NCI-H748 (cell line): ENCODE data around the gene HSD3B7.
A peak's percentile ranks its signal among the peaks of the same experiment; 100 is the strongest.
"Not testable (repeated sequence)": the region's sequence is repeated elsewhere in the genome, so short reads cannot be mapped to it uniquely, and the experiment has no call there.

Experiments
- DNase-seq: peaks from one replicate; lab custom pipeline; 2025; ENCODE audit not compliant: unreplicated experiment; lab: John Stamatoyannopoulos, UW

The HSD3B7 gene

DNA sequence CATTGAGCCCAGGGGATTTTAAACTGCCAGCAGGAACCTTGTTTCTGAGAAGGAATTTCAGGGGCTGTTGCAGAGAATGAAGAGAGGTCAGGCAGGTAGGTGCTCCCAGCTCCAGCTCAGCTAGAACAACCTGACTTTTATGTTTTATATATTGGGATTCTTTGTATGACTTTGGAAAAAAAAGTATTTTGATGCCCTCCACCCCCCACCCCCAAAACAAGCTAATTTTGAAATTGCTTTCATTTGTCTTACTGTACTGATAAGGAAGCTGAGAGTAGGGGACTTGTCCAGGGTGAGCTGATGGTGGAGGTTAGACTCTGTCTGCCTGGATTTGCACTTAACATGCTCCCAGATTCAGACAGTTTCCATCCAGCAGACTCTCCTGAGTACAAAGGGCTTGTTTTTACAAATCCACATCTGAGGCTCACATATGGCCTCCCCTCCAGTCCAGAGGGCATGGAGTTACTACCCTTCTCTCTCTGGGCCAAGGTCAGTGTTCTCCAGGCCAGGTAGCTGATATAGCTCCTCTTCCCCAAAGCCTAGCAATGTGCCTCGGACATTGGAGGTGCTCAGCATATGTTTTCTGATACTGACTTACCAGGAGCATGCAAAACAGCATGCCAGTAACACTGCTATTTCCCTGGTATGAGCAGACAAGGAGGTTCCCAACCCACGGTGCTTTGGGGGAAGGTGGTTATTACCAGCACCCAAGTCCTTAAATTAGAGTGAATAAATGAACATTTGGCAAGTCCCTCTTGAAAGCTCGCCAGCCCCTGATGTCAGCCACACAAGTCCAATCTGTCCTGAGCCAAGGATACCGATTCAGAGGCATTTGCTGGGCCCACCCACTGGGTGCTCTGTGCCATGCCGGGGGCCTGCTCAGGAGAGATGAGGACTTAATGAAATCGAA, 14.1 kb downstream of the HSD3B7 start:
- no peak for DNase-seq

- no peak for DNase-seq
Observed at GRCh38 chr16:31000671-31001382, 15.8 kb downstream of the HSD3B7 start.

- DNase-seq = no peak
Observed at GRCh38 chr16:31001507-31002249, 16.7 kb downstream of the HSD3B7 start.

DNA sequence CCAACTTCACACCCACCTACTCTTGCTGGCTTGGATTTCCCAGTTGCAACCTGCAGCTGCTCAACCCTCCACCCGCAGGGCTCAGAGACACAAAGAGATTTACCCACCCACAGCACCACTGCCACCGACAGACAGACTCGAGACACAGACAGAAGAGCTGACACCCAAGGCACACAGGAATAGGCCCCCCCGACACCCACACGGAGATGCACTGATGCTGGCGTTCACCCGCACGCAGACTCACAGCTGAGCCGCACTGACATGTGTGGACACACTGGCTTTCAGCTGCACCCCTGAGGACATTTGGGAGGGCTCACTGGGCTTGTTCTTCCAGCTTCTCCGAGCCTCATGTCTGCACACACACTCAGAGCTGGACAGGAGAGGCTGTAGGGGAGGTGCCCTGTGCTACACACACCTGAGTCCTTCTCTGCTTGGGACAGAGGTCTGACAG, 17.3 kb downstream of the HSD3B7 start:
- no peak for DNase-seq

DNA sequence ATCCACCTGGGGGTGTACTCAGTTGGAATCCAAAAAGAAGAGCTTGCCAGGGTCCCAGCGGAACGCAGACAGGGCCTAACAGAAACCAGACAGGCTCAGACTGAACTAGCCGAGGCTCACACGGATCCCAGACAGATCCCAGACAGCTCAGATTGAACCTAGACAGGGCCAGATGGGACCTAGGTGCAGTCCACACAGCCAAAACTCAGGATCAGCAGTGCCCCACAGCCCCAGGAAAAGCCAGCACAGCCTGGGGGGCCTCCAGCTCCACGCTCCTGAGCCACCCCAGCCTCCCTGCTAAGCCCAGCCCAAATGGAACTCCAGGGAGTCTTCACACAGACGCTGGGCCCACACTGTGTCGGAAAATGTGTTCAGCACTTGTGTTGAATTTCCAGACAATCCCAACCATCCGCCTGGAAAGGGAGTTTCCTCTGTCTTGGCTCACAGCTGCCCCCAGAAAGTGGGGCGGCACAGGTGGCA, 17.9 kb downstream of the HSD3B7 start:
- DNase-seq = no peak

DNA sequence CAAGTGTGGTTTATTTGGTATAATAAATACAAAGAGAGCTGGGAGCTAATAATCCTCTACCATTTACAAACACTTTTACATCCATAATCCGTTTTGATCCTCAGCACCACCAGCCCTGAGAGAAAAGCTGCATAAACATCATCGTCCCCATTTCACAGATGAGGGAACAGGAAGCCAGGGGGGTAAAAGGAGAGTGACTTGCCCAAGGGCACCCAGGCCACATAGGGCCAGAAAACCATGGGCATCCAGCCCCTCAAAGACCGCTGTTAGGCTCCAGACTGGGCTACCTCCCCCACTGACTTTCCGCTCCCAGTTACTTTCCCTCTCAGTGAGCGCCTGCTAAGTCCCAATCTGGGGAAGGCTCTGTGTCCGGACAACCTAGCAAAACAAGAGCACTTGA, 18.7 kb downstream of the HSD3B7 start:
- DNase-seq = no peak

- no peak for DNase-seq
Observed at GRCh38 chr16:31004658-31005057, 19.7 kb downstream of the HSD3B7 start.

DNA sequence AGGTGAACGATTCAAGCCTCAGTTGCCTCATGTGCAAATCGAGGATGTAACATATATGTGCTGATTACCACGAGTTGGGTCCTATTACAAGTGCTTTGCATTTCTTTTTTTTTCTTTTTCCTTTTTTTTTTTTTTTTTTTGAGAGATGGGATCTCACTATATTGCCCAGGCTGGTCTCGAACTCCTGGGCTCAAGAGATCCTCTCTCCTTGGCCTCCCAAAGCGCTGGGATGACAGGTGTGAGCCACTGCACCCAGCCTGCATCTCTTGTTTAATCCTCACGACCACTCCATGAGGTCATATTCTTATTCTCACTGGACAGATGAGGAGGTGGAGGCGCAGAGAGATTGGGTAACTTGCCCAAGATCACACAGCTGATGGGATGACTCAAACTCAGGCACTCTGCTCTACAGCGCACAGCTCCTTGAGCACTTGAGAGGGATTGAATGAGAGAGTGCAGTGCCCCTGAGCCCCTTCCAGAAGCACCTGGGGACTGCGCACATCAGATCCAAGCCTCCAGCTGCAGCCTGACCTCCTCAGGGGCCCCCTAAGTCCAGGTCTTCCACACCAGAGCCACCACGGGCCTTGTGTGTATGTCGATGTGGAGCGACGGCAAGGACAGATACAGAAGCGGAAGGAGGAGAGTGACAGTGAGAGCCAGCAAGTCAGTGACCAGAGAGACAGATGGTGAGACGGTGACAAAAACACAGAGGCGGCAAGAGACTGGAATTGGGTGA, 20.5 kb downstream of the HSD3B7 start:
- DNase-seq = no peak

- no peak for DNase-seq
Observed at GRCh38 chr16:31006086-31006385, 21.0 kb downstream of the HSD3B7 start.

DNA sequence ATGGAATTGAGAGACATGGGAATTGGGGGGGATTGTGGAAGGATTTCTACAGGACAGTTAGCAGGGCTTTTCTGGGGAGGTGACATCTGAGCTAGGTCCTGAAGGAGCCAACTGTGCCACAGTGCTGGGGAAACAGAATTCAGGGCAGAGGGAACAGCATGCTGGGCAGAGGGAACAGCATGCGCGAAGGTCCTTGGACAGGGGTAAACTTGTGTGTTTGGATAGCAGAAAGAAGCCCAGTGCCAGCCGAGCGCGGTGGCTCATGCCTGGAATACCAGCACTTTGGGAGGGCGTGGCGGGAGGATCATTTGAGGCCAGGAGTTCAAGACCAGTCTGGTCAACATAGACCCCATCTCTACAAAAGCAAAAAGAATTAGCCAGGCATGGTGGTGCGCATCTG, 21.6 kb downstream of the HSD3B7 start:
- DNase-seq = no peak

GRCh38 chr16:31007684-31008083, 22.7 kb downstream of the HSD3B7 start:
- DNase-seq = no peak

DNA sequence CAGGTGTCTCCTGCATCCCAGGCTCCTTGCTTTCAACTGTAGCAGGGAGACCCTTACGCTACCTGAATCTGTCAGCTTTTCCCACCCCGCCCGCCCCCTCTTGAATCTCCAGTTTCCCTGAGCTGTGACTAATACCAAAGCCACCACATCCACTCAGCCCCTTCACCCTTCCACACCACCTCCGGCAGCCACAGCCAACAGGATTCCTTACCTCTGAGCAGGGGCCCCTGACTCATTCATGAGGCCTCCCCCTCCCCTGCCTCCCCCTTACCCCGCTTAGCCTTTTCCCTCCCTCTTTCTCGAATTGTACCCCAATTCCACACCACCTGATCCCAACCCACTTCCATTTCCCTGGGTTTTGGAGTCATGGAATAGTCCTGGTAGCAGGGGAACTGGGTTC, 23.1 kb downstream of the HSD3B7 start:
- no peak for DNase-seq

DNA sequence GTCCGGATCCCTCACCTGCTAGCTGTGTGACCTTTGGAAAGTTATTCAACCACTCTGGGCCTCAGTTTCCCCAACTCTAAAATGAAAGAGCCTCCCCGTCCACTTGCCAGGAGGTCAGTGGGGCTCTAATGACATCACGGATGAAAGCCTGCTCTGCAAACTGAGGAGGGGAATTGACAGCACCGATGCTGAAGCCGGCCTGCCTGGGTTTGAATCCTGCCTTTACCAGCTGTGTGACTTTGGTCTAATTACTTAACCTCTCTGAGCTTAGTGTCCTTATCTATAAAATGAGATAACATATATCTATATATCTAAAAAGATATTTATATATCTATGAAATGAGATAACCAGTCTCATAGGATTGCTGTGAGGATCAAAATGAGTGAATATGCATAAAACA, 23.5 kb downstream of the HSD3B7 start:
- no peak for DNase-seq

DNA sequence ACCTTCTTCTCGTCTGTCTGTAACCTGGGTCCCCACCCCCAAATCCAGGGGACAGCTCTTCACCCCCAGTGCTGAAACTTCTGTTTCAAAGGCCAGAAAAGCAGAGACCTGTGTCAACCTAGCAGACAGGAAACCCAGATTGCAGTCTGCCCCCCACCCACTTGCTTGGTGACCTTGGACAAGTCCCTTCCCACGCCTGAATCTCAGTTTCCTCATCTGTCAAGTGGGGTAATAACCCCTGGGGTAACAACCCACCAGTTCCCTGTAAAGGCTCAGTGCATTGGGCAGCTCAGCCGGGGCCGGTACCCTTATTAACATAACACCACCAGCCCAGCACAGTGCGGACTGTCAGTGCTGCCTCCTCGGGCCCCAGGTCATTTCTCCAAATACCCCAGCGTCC, 24.1 kb downstream of the HSD3B7 start:
- DNase-seq = no peak

DNA sequence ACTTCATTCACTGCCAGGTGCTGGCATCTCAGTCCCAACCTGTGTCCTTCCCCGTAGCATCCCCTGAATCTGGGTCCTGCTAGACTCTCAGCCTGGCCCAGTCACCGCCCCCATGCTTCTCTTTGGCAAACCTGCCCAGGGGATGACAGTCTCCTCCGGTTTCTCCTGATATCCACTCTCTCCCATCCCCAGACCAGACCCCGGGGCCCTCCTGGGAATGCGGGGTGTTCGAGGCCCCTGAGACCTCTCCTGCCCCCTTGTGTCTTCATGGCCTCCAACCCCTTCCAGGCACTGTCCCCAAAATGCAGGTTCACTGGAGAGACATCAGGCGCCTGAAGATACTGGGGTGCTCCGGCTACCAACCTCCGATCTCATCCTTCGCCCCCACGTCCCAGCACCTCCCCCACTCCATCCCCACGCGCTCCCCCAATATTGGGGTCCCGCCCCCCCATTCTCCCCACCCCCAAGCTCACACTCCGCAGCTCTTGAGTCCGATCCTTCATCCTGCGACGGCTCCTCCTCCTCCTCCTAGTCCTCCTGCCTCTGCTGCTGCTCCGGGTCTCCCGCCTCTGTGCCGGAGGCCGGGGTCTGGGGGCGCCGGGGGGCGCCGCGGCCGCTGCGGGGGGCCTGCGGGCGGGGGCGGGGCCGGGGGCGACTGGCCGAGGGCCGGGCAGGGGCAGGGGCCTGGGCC, 25.0 kb downstream of the HSD3B7 start:
- no peak for DNase-seq

DNA sequence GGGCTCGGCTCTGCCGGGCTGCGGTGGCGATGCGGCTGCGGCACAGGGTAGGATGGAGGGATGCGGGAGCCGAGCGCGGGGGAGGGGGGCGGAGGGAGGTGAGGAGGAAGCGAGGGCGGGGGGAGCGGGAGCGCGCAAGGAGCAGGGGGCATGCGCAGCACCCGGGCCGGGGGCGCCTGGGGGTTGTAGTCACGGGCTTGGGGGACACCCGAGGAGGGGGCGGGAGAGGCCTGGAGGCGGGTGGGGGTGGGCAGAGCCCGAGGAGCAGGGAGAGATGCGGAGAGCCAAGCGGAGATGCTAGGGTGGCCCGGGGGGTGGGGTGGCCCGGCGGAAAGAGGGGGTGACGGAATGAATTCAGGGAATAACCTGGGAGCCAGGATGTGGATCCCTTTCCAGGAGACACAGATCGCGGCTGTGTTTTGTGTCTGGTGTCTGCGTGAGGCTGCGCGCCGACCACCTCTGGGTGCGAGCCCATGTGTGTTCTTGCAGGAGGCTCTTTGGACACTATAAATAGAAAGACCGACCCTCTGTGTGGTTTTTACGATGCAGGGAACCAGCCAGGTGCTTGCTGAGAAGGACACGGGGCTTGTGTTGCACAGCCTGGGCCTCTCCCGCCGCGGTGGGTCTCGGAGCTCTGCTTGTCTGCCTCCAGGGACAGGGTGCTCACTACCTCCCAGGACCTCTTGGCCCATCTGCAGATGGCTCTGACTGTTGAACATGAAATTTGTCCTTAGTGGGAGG, 25.7 kb downstream of the HSD3B7 start, which contains the start of gene STX1B:
TSS of gene STX1B (minus strand) at position 54 of the 741 bp plus-strand sequence. CDS start 242 bp downstream, outside the sequence.
- peak; percentile 65 for DNase-seq

- not testable (repeated sequence) for DNase-seq
Observed at GRCh38 chr16:31011815-31012214, 26.8 kb downstream of the HSD3B7 start.

DNA sequence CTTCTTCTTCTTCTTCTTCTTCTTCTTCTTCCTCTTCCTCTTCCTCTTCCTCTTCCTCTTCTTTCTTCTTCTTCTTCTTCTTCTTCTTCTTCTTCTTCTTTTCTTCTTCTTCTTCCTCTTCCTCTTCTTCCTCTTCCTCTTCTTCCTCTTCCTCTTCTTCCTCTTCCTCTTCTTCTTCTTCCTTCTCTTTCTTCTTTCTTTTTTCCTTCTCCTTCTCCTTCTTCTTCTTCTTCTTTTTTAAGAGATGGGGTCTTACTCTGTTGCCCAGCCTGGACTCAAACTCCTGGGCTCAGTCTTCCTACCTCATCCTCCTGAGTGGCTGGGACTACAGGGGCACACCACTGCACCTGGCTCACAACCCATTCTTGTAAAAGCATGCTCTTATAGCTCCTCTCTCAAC, 28.3 kb downstream of the HSD3B7 start:
- DNase-seq = not testable (repeated sequence)

DNA sequence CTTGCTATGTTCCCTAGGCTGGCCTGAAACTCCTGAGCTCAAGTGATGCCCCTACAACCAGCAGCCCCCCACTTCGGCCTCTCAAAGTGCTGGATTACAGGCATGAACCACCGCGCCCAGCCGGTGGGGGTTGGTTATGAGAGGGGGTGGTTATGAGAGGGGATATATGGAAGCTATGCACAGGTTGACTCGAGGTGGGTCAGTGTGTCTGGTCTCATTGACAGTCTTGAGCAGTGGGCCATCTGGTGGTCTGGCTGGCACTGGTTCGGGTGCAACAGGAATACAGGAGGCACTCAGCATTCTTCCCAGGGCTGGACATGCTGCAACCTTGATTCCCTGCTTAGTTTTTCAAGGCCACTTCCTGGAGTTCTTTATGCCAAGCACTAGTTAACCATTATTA, 31.0 kb downstream of the HSD3B7 start:
- DNase-seq = no peak
